Liver (tissue), 9 donors: Measurements from ENCODE around the gene F2RL3. TPM values are rescaled to one million over a fixed set of nuclear protein-coding genes. Genes with fewer than 3 reads are reported as not detected.

Experiments
- DNase-seq: peaks from one replicate; pipeline ENCODE4 v3.0.0-alpha.2; 2017; ENCODE audit warnings: low spot score
- H3K27ac ChIP-seq, 2 donors: one replicate each; pipeline ENCODE4 v1.7.0; 2013; ENCODE audit warnings: inconsistent platforms in 2 of 2, low read length in 2 of 2, control low read depth in 1 of 2, low read depth in 1 of 2, mild to moderate bottlenecking in 1 of 2
- H3K27me3 ChIP-seq, 4 donors: one replicate each; pipeline versions ENCODE4 v1.6.1 to v1.7.0; 2013; ENCODE audit warnings: low read length in 3 of 4, inconsistent platforms in 1 of 4, mild to moderate bottlenecking in 1 of 4, moderate library complexity in 1 of 4; ENCODE audit not compliant: control insufficient read depth in 4 of 4, insufficient read depth in 4 of 4
- H3K36me3 ChIP-seq, 4 donors: one replicate each; pipeline versions ENCODE4 v1.6.1 to v1.7.0; 2013; ENCODE audit warnings: low read length in 3 of 4, mild to moderate bottlenecking in 3 of 4, low read depth in 1 of 4, moderate library complexity in 1 of 4; ENCODE audit not compliant: control insufficient read depth in 4 of 4, insufficient read depth in 3 of 4
- H3K4me1 ChIP-seq, 4 donors: one replicate each; pipeline versions ENCODE4 v1.6.1 to v1.7.0; 2013; ENCODE audit warnings: low read length in 3 of 4, mild to moderate bottlenecking in 3 of 4, moderate library complexity in 1 of 4; ENCODE audit not compliant: control insufficient read depth in 4 of 4, insufficient read depth in 4 of 4
- H3K4me3 ChIP-seq, 3 donors: one replicate each; pipeline versions ENCODE4 v1.6.1 to v1.7.0; 2013; ENCODE audit warnings: low read length in 3 of 3, control low read depth in 1 of 3, low read depth in 1 of 3, mild to moderate bottlenecking in 1 of 3
- H3K9ac ChIP-seq, 2 donors: one replicate each; pipeline ENCODE4 v1.7.0; 2013; ENCODE audit warnings: low read length in 2 of 2, mild to moderate bottlenecking in 2 of 2, moderate library complexity in 2 of 2, control low read depth in 1 of 2, low read depth in 1 of 2
- H3K9me3 ChIP-seq, 4 donors: one replicate each; pipeline versions ENCODE4 v1.6.1 to v1.7.0; 2013; ENCODE audit warnings: low read length in 3 of 4; ENCODE audit not compliant: control insufficient read depth in 4 of 4
- ATF3 ChIP-seq: IDR thresholded peaks from 2 replicates; pipeline ENCODE4 v1.6.1; 2016; ENCODE audit warnings: antibody characterized with exemption
- EGR1 ChIP-seq, 2 donors: IDR thresholded peaks; 2 replicates each; pipeline ENCODE4 v1.6.1; 2016 to 2018; ENCODE audit warnings: antibody characterized with exemption in 2 of 2, low read depth in 2 of 2
- FOXA1 ChIP-seq: IDR thresholded peaks from 2 replicates; pipeline ENCODE4 v1.6.1; 2016; ENCODE audit warnings: antibody characterized with exemption
- FOXA2 ChIP-seq: IDR thresholded peaks from 2 replicates; pipeline ENCODE4 v1.6.1; 2016; ENCODE audit warnings: antibody characterized with exemption
- GABPA ChIP-seq, 2 donors: IDR thresholded peaks in 1 of 2; conservative IDR thresholded peaks in 1 of 2; 2 replicates each; pipeline ENCODE4 v1.6.1; 2016; ENCODE audit warnings: antibody characterized with exemption in 2 of 2, mild to moderate bottlenecking in 1 of 2, moderate library complexity in 1 of 2
- HNF4A ChIP-seq, 2 donors: conservative IDR thresholded peaks; 2 replicates each; pipeline ENCODE4 v1.6.1; 2016; ENCODE audit warnings: antibody characterized with exemption in 2 of 2, mild to moderate bottlenecking in 2 of 2
- HNF4G ChIP-seq: IDR thresholded peaks from 2 replicates; pipeline ENCODE4 v1.6.1; 2016; ENCODE audit warnings: antibody characterized with exemption
- JUND ChIP-seq, 2 donors: IDR thresholded peaks; 2 replicates each; pipeline ENCODE4 v1.6.1; 2016; ENCODE audit warnings: antibody characterized with exemption in 2 of 2
- MAX ChIP-seq: IDR thresholded peaks from 2 replicates; pipeline ENCODE4 v1.6.1; 2016; ENCODE audit warnings: antibody characterized with exemption
- NR2F2 ChIP-seq: IDR thresholded peaks from 2 replicates; pipeline ENCODE4 v1.6.1; 2016; ENCODE audit warnings: antibody characterized with exemption
- RXRA ChIP-seq, 2 donors: IDR thresholded peaks; 2 replicates each; pipeline ENCODE4 v1.6.1; 2017 to 2018; ENCODE audit warnings: antibody characterized with exemption in 2 of 2, mild to moderate bottlenecking in 1 of 2
- SP1 ChIP-seq: IDR thresholded peaks from 2 replicates; pipeline ENCODE4 v1.6.1; 2018; ENCODE audit warnings: antibody characterized with exemption, mild to moderate bottlenecking
- TAF1 ChIP-seq: conservative IDR thresholded peaks from 2 replicates; pipeline ENCODE4 v1.6.1; 2016; ENCODE audit warnings: antibody characterized with exemption, mild to moderate bottlenecking
- YY1 ChIP-seq: IDR thresholded peaks from 2 replicates; pipeline ENCODE4 v1.6.1; 2016; ENCODE audit warnings: antibody characterized with exemption, mild to moderate bottlenecking
- ZBTB33 ChIP-seq: IDR thresholded peaks from 2 replicates; pipeline ENCODE4 v1.6.1; 2016; ENCODE audit warnings: antibody characterized with exemption
- WGBS: extraction: QIAGEN DNeasy Blood & Tissue Kit; methylation state at CpG from one replicate; pipeline ENCODE4 v1.1.7; 2013; 5-methylcytosine and 5-hydroxymethylcytosine counted together
- polyA plus RNA-seq, 2 donors: library from polyadenylated mRNA; stranded (reverse) in 1 of 2; unstranded in 1 of 2; fragments of 200-250 nt in 1 of 2; fragments of >200 nt in 1 of 2; fragmentation: Nextera tagmentation in 1 of 2; extraction: Ambion mirVana in 1 of 2; gene quantifications; one replicate each; pipeline versions ENCODE4 v1.2.1 to v1.2.3, GENCODE V29; 2013 to 2015
- total RNA-seq, 2 donors: library from RNA; depleted of rRNA; stranded (reverse); fragments of >200 nt; gene quantifications; one replicate each; pipeline ENCODE4 v1.2.3, GENCODE V29; 2014
- TF ChIP-seq, protein P1 (sequence below): fragments of 150-350 bp; IDR thresholded peaks from 2 replicates; pipeline ENCODE4 v1.5.1; 2017; ENCODE audit warnings: improper control_type of control experiment, low read depth, low read length; ENCODE audit not compliant: missing input control
- TF ChIP-seq, protein P2 (sequence below): IDR thresholded peaks from 2 replicates; pipeline ENCODE4 v1.6.1; 2016; ENCODE audit warnings: antibody characterized with exemption, mild to moderate bottlenecking
- donor health status: healthy.
- donor health status: healthy.
- donor health status: healthy.
- donor health status: healthy.
- donor health status: healthy.

Gene F2RL3
- total and polyA plus RNA-seq, 4 donors: 0.08 to 1.6 (median 0.20) TPM

DNA sequence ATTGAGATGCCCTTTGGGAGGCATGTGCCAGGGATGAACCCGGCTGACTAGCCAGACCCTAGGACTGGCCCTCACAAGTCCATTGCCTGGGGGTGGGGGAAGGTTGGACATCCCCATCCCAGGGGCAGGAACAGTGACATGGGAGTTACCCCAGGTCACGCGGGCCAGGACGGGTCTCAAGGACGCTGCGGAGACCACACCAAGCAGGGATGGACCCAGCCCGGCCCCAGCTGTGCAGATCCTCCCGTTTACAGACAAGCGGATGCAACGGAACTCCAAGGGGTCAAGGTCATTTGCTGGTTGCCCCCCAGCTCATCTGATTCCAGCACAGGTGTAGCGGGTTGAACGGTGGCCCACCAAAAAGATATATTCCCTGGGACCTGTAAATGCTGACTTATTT is 20.0 kb downstream of the F2RL3 start:
- Histone ChIP-seq H3K4me3 (no peak overlapping the region), H3K9me3 (peaks cover 6 to 15% (median 13%) of the 10 kb centered on the region in 4 donors), H3K27ac (no peak overlapping the region), H3K27me3 (no peaks in the 10 kb centered on the region), H3K9ac (no peak overlapping the region), H3K4me1 (no peaks in the 10 kb centered on the region), H3K36me3 (no peaks in the 10 kb centered on the region)
- no peak for DNase-seq
- TF ChIP-seq MAX (no peak), YY1 (no peak), GABPA (IDR thresholded peaks at IDR 0.05 in 1 of 2, conservative IDR thresholded peaks at IDR 0.05 in 1 of 2) (no peak), ZBTB33 (no peak), SP1 (no peak), TAF1 (no peak)
- TF ChIP-seq, protein P1, sequence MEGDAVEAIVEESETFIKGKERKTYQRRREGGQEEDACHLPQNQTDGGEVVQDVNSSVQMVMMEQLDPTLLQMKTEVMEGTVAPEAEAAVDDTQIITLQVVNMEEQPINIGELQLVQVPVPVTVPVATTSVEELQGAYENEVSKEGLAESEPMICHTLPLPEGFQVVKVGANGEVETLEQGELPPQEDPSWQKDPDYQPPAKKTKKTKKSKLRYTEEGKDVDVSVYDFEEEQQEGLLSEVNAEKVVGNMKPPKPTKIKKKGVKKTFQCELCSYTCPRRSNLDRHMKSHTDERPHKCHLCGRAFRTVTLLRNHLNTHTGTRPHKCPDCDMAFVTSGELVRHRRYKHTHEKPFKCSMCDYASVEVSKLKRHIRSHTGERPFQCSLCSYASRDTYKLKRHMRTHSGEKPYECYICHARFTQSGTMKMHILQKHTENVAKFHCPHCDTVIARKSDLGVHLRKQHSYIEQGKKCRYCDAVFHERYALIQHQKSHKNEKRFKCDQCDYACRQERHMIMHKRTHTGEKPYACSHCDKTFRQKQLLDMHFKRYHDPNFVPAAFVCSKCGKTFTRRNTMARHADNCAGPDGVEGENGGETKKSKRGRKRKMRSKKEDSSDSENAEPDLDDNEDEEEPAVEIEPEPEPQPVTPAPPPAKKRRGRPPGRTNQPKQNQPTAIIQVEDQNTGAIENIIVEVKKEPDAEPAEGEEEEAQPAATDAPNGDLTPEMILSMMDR: no peak
- TF ChIP-seq, protein P2, sequence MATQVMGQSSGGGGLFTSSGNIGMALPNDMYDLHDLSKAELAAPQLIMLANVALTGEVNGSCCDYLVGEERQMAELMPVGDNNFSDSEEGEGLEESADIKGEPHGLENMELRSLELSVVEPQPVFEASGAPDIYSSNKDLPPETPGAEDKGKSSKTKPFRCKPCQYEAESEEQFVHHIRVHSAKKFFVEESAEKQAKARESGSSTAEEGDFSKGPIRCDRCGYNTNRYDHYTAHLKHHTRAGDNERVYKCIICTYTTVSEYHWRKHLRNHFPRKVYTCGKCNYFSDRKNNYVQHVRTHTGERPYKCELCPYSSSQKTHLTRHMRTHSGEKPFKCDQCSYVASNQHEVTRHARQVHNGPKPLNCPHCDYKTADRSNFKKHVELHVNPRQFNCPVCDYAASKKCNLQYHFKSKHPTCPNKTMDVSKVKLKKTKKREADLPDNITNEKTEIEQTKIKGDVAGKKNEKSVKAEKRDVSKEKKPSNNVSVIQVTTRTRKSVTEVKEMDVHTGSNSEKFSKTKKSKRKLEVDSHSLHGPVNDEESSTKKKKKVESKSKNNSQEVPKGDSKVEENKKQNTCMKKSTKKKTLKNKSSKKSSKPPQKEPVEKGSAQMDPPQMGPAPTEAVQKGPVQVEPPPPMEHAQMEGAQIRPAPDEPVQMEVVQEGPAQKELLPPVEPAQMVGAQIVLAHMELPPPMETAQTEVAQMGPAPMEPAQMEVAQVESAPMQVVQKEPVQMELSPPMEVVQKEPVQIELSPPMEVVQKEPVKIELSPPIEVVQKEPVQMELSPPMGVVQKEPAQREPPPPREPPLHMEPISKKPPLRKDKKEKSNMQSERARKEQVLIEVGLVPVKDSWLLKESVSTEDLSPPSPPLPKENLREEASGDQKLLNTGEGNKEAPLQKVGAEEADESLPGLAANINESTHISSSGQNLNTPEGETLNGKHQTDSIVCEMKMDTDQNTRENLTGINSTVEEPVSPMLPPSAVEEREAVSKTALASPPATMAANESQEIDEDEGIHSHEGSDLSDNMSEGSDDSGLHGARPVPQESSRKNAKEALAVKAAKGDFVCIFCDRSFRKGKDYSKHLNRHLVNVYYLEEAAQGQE: no peak
- WGBS: 85% methylated on average over 12 of the region's 12 CpGs

GRCh38 chr19:16911046-16911445 is 22.2 kb downstream of the F2RL3 start:
- Histone ChIP-seq H3K4me1 (no peaks in the 10 kb centered on the region), H3K27ac (no peak overlapping the region), H3K36me3 (no peaks in the 10 kb centered on the region), H3K4me3 (no peak overlapping the region), H3K27me3 (no peaks in the 10 kb centered on the region), H3K9me3 (peaks cover 13 to 27% (median 18%) of the 10 kb centered on the region in 4 donors), H3K9ac (no peak overlapping the region)
- DNase-seq: no peak
- WGBS: 84% methylated on average over 7 of the region's 7 CpGs
- TF ChIP-seq FOXA1 (no peak), RXRA (IDR thresholded peaks at IDR 0.05) (no peak), MAX (no peak), ZBTB33 (no peak), SP1 (no peak), JUND (IDR thresholded peaks at IDR 0.05) (no peak), NR2F2 (no peak), HNF4G (no peak), HNF4A (conservative IDR thresholded peaks at IDR 0.05) (no peak), GABPA (IDR thresholded peaks at IDR 0.05 in 1 of 2, conservative IDR thresholded peaks at IDR 0.05 in 1 of 2) (no peak), ATF3 (no peak), FOXA2 (no peak), EGR1 (IDR thresholded peaks at IDR 0.05; ENCODE audit: low read depth in 2 of 2) (no peak)
- TF ChIP-seq, protein P1: no peak
